Measurements from ENCODE around the gene TUT4.

TUT4 gene

GRCh38 chr1:52455686-52456085, 97.2 kb downstream of the TUT4 start:
- no CpG with 5 or more reads among the region's 2 CpGs for WGBS, 2 donors (ENCODE audit: extremely low coverage in 2 of 2, insufficient read length in 2 of 2, insufficient replicate concordance in 1 of 2)
- H4K91ac ChIP-seq (ENCODE audit: low read depth, low read length, poor library complexity), result no peak overlapping the region
- H3K36me3 ChIP-seq (replicated peaks in 1 of 2; ENCODE audit: control insufficient read depth in 2 of 2, insufficient read depth in 2 of 2, low read length in 2 of 2), result peaks cover 3 to 77% of the 10 kb centered on the region in 2 donors

GRCh38 chr1:52454779-52455178, 98.1 kb downstream of the TUT4 start:
- H2BK15ac ChIP-seq (ENCODE audit: low read length), result no peak overlapping the region

More at GRCh38 chr1:52455686-52456085, 97.2 kb downstream of the TUT4 start:
- Histone ChIP-seq H3K4me3 (ENCODE audit: low read length in 2 of 2) (no peak overlapping the region), H3K4me2 (ENCODE audit: insufficient read depth, low read length, poor library complexity, severe bottlenecking) (no peak overlapping the region), H4K8ac (ENCODE audit: low read depth, low read length) (no peak overlapping the region), H3K23ac (ENCODE audit: low read depth, low read length, poor library complexity) (no peak overlapping the region), H3K79me1 (ENCODE audit: low read depth, low read length) (no peaks in the 10 kb centered on the region), H2BK15ac (ENCODE audit: low read length) (no peak overlapping the region), H3K14ac (ENCODE audit: low read length) (no peak overlapping the region), H2AFZ (ENCODE audit: low read length) (no peak overlapping the region), H3K4me1 (ENCODE audit: control insufficient read depth in 2 of 2, insufficient read depth in 1 of 2, low read depth in 1 of 2, low read length in 2 of 2) (no peaks in the 10 kb centered on the region), H2BK12ac (ENCODE audit: low read length) (no peak overlapping the region), H2AK5ac (ENCODE audit: low read depth, low read length) (no peak overlapping the region), H3K18ac (ENCODE audit: low read length) (no peak overlapping the region), H2BK120ac (ENCODE audit: low read depth, low read length) (no peak overlapping the region), H3K27me3 (ENCODE audit: control insufficient read depth in 3 of 3, insufficient read depth in 3 of 3, low read depth in 1 of 3, low read length in 3 of 3) (no peaks in the 10 kb centered on the region), H3K27ac (replicated peaks; ENCODE audit: low read length) (no peak overlapping the region), H3K9me3 (replicated peaks in 1 of 2; ENCODE audit: control insufficient read depth in 2 of 2, insufficient read depth in 1 of 2, low read depth in 1 of 2, low read length in 2 of 2) (peaks cover 0 to 10% of the 10 kb centered on the region in 2 donors), H3K9ac (ENCODE audit: low read depth, low read length, poor library complexity) (no peak overlapping the region), H2BK5ac (ENCODE audit: low read length) (no peak overlapping the region), H3K4ac (ENCODE audit: low read length) (no peak overlapping the region)
- DNase-seq (ENCODE audit: low spot score), result no peak

GRCh38 chr1:52454127-52454526, 98.8 kb downstream of the TUT4 start:
- no peak overlapping the region for H3K4ac ChIP-seq (ENCODE audit: low read length)
- H4K91ac ChIP-seq (ENCODE audit: low read depth, low read length, poor library complexity), result no peak overlapping the region
- peaks cover 0 to 10% of the 10 kb centered on the region in 2 donors for H3K9me3 ChIP-seq (replicated peaks in 1 of 2; ENCODE audit: control insufficient read depth in 2 of 2, insufficient read depth in 1 of 2, low read depth in 1 of 2, low read length in 2 of 2)
- H3K9ac ChIP-seq (ENCODE audit: low read depth, low read length, poor library complexity), result no peak overlapping the region
- H2BK15ac ChIP-seq (ENCODE audit: low read length), result no peak overlapping the region
- no peak overlapping the region for H3K14ac ChIP-seq (ENCODE audit: low read length)
- peaks cover 3 to 71% of the 10 kb centered on the region in 2 donors for H3K36me3 ChIP-seq (replicated peaks in 1 of 2; ENCODE audit: control insufficient read depth in 2 of 2, insufficient read depth in 2 of 2, low read length in 2 of 2)
- H3K4me2 ChIP-seq (ENCODE audit: insufficient read depth, low read length, poor library complexity, severe bottlenecking), result no peak overlapping the region
- no peak for DNase-seq (ENCODE audit: low spot score)
- no peaks in the 10 kb centered on the region for H3K27me3 ChIP-seq (ENCODE audit: control insufficient read depth in 3 of 3, insufficient read depth in 3 of 3, low read depth in 1 of 3, low read length in 3 of 3)
- H2AK5ac ChIP-seq (ENCODE audit: low read depth, low read length), result no peak overlapping the region
- no CpG with 5 or more reads among the region's 1 CpG for WGBS, 2 donors (ENCODE audit: extremely low coverage in 2 of 2, insufficient read length in 2 of 2, insufficient replicate concordance in 1 of 2)
- no peak overlapping the region for H3K23ac ChIP-seq (ENCODE audit: low read depth, low read length, poor library complexity)
- no peak overlapping the region for H4K8ac ChIP-seq (ENCODE audit: low read depth, low read length)
- no peak overlapping the region for H3K4me3 ChIP-seq (ENCODE audit: low read length in 2 of 2)
- H3K27ac ChIP-seq (replicated peaks; ENCODE audit: low read length), result no peak overlapping the region
- no peaks in the 10 kb centered on the region for H3K4me1 ChIP-seq (ENCODE audit: control insufficient read depth in 2 of 2, insufficient read depth in 1 of 2, low read depth in 1 of 2, low read length in 2 of 2)
- no peaks in the 10 kb centered on the region for H3K79me1 ChIP-seq (ENCODE audit: low read depth, low read length)
- H2BK5ac ChIP-seq (ENCODE audit: low read length), result no peak overlapping the region
- H2BK120ac ChIP-seq (ENCODE audit: low read depth, low read length), result no peak overlapping the region
- H2BK12ac ChIP-seq (ENCODE audit: low read length), result no peak overlapping the region
- H3K18ac ChIP-seq (ENCODE audit: low read length), result no peak overlapping the region
- H2AFZ ChIP-seq (ENCODE audit: low read length), result no peak overlapping the region

More at GRCh38 chr1:52454779-52455178, 98.1 kb downstream of the TUT4 start:
- no peak for DNase-seq (ENCODE audit: low spot score)
- Histone ChIP-seq H3K4ac (ENCODE audit: low read length) (no peak overlapping the region), H3K4me3 (ENCODE audit: low read length in 2 of 2) (no peak overlapping the region), H3K27ac (replicated peaks; ENCODE audit: low read length) (no peak overlapping the region), H3K9me3 (replicated peaks in 1 of 2; ENCODE audit: control insufficient read depth in 2 of 2, insufficient read depth in 1 of 2, low read depth in 1 of 2, low read length in 2 of 2) (peaks cover 0 to 10% of the 10 kb centered on the region in 2 donors), H3K79me1 (ENCODE audit: low read depth, low read length) (no peaks in the 10 kb centered on the region), H3K18ac (ENCODE audit: low read length) (no peak overlapping the region), H2AFZ (ENCODE audit: low read length) (no peak overlapping the region), H2BK5ac (ENCODE audit: low read length) (no peak overlapping the region), H2AK5ac (ENCODE audit: low read depth, low read length) (no peak overlapping the region), H3K4me1 (ENCODE audit: control insufficient read depth in 2 of 2, insufficient read depth in 1 of 2, low read depth in 1 of 2, low read length in 2 of 2) (no peaks in the 10 kb centered on the region), H2BK120ac (ENCODE audit: low read depth, low read length) (no peak overlapping the region), H4K8ac (ENCODE audit: low read depth, low read length) (no peak overlapping the region), H4K91ac (ENCODE audit: low read depth, low read length, poor library complexity) (no peak overlapping the region), H3K14ac (ENCODE audit: low read length) (peak overlapping the region; percentile 8), H3K36me3 (replicated peaks in 1 of 2; ENCODE audit: control insufficient read depth in 2 of 2, insufficient read depth in 2 of 2, low read length in 2 of 2) (peaks cover 3 to 70% of the 10 kb centered on the region in 2 donors), H3K9ac (ENCODE audit: low read depth, low read length, poor library complexity) (no peak overlapping the region), H3K4me2 (ENCODE audit: insufficient read depth, low read length, poor library complexity, severe bottlenecking) (no peak overlapping the region), H2BK12ac (ENCODE audit: low read length) (no peak overlapping the region), H3K27me3 (ENCODE audit: control insufficient read depth in 3 of 3, insufficient read depth in 3 of 3, low read depth in 1 of 3, low read length in 3 of 3) (no peaks in the 10 kb centered on the region), H3K23ac (ENCODE audit: low read depth, low read length, poor library complexity) (no peak overlapping the region)
- no CpG with 5 or more reads among the region's 2 CpGs for WGBS, 2 donors (ENCODE audit: extremely low coverage in 2 of 2, insufficient read length in 2 of 2, insufficient replicate concordance in 1 of 2)

GRCh38 chr1:52444463-52444862, 108.4 kb downstream of the TUT4 start:
- H3K27ac ChIP-seq (replicated peaks; ENCODE audit: low read length), result no peak overlapping the region
- H3K18ac ChIP-seq (ENCODE audit: low read length), result no peak overlapping the region
- H4K91ac ChIP-seq (ENCODE audit: low read depth, low read length, poor library complexity), result no peak overlapping the region
- no peak overlapping the region for H2AK5ac ChIP-seq (ENCODE audit: low read depth, low read length)
- H2BK15ac ChIP-seq (ENCODE audit: low read length), result no peak overlapping the region
- no peak overlapping the region for H3K4me2 ChIP-seq (ENCODE audit: insufficient read depth, low read length, poor library complexity, severe bottlenecking)
- DNase-seq (ENCODE audit: low spot score), result no peak
- H3K27me3 ChIP-seq (ENCODE audit: control insufficient read depth in 3 of 3, insufficient read depth in 3 of 3, low read depth in 1 of 3, low read length in 3 of 3), result no peaks in the 10 kb centered on the region
- H2BK5ac ChIP-seq (ENCODE audit: low read length), result no peak overlapping the region
- no peak overlapping the region for H3K4ac ChIP-seq (ENCODE audit: low read length)
- H3K9ac ChIP-seq (ENCODE audit: low read depth, low read length, poor library complexity), result no peak overlapping the region
- H3K9me3 ChIP-seq (replicated peaks in 1 of 2; ENCODE audit: control insufficient read depth in 2 of 2, insufficient read depth in 1 of 2, low read depth in 1 of 2, low read length in 2 of 2), result no peaks in the 10 kb centered on the region
- H2BK120ac ChIP-seq (ENCODE audit: low read depth, low read length), result no peak overlapping the region
- H2BK12ac ChIP-seq (ENCODE audit: low read length), result no peak overlapping the region
- H3K4me1 ChIP-seq (ENCODE audit: control insufficient read depth in 2 of 2, insufficient read depth in 1 of 2, low read depth in 1 of 2, low read length in 2 of 2), result no peaks in the 10 kb centered on the region
- WGBS, 2 donors (ENCODE audit: extremely low coverage in 2 of 2, insufficient read length in 2 of 2, insufficient replicate concordance in 1 of 2), result no CpG with 5 or more reads among the region's 2 CpGs
- no peak overlapping the region for H3K4me3 ChIP-seq (ENCODE audit: low read length in 2 of 2)
- H4K8ac ChIP-seq (ENCODE audit: low read depth, low read length), result no peak overlapping the region
- H3K14ac ChIP-seq (ENCODE audit: low read length), result no peak overlapping the region
- no peak overlapping the region for H2AFZ ChIP-seq (ENCODE audit: low read length)
- H3K36me3 ChIP-seq (replicated peaks in 1 of 2; ENCODE audit: control insufficient read depth in 2 of 2, insufficient read depth in 2 of 2, low read length in 2 of 2), result peaks cover 15 to 94% of the 10 kb centered on the region in 2 donors
- H3K79me1 ChIP-seq (ENCODE audit: low read depth, low read length), result no peaks in the 10 kb centered on the region
- H3K23ac ChIP-seq (ENCODE audit: low read depth, low read length, poor library complexity), result no peak overlapping the region

Data from neuronal stem cell (in vitro differentiated cells).